Mesothelial cell of epicardium (in vitro differentiated cells): ENCODE results near the gene TEX9. TPM values are rescaled to one million over a fixed set of nuclear protein-coding genes. Genes with fewer than 3 reads are reported as not detected.

Source experiments
- total RNA-seq: library from RNA; stranded (reverse); gene quantifications from 3 replicates; pipeline ENCODE4 v1.2.1, GENCODE V29; 2021

TEX9 gene
- total RNA-seq, 1 donor from 2014 or later = 23.4 TPM

Other genes starting within 250 kb of the TEX9 start
- 48.9 to 53.8 TPM (median 51.2 TPM) in 3 replicates for gene RFX7, start 121.5 kb upstream of the TEX9 start, total RNA-seq
- 2.5 to 3.4 TPM (median 2.7 TPM) in 3 replicates for gene MNS1, start 99.7 kb downstream of the TEX9 start, total RNA-seq